Hippocampal formation (tissue), 2 donors: ENCODE results near the gene SLFN11.
A peak's percentile ranks its signal among the peaks of the same experiment; 100 is the strongest.
"Not testable (repeated sequence)": the region's sequence is repeated elsewhere in the genome, so short reads cannot be mapped to it uniquely, and the experiment has no call there.

Source experiments
- DNase-seq, 2 donors: peaks; one replicate each; lab custom pipeline; 2025; lab: John Stamatoyannopoulos, UW

Gene SLFN11, protein sequence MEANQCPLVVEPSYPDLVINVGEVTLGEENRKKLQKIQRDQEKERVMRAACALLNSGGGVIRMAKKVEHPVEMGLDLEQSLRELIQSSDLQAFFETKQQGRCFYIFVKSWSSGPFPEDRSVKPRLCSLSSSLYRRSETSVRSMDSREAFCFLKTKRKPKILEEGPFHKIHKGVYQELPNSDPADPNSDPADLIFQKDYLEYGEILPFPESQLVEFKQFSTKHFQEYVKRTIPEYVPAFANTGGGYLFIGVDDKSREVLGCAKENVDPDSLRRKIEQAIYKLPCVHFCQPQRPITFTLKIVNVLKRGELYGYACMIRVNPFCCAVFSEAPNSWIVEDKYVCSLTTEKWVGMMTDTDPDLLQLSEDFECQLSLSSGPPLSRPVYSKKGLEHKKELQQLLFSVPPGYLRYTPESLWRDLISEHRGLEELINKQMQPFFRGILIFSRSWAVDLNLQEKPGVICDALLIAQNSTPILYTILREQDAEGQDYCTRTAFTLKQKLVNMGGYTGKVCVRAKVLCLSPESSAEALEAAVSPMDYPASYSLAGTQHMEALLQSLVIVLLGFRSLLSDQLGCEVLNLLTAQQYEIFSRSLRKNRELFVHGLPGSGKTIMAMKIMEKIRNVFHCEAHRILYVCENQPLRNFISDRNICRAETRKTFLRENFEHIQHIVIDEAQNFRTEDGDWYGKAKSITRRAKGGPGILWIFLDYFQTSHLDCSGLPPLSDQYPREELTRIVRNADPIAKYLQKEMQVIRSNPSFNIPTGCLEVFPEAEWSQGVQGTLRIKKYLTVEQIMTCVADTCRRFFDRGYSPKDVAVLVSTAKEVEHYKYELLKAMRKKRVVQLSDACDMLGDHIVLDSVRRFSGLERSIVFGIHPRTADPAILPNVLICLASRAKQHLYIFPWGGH

DNA sequence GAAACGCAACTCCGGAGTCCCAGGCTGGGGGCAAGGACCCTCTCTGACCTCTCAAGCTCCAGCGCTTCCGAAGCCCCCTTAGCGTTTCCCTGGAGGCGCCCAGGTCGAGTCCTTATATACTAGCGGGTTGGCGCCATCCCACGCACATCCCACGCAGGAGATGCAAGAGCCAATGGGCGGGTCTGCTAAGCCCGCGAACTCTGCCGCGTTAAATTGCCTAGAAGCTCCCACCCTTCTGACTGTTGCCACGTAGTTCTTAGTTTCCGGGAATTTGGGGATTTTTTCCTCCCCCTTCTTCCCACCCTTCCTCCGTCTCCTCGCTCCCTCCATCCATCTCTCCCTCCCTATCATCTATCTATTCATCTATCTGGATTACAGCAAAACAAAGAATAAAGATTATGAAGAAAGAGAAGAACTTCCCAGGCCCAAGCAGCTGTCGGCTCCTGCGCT, at the start of gene SLFN11:
Gene SLFN11 (minus strand): TSS at position 88 of the 450 bp plus-strand sequence. CDS start 9,814 bp downstream, outside the sequence.
- DNase-seq, result peak; percentile 12 to 36

DNA sequence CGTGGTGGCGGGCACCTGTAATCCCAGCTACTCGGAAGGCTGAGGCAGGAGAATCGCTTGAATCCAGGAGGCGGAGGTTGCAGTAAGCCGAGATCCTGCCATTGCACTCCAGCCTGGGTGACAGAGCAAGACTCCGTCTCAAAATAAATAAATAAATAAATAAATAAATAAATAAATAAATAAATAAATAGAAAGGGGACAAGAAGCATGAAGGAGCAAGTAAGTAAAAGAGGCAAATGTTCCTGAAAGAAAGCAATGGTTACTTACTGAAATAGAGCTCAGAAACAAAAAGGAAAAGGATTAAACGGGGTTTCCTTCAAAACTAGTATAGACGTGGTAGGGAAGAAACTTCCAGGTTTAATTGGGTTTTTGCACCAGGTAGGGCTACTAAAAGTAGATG, 47.6 kb upstream of the SLFN11 start:
- not testable (repeated sequence) for DNase-seq

DNA sequence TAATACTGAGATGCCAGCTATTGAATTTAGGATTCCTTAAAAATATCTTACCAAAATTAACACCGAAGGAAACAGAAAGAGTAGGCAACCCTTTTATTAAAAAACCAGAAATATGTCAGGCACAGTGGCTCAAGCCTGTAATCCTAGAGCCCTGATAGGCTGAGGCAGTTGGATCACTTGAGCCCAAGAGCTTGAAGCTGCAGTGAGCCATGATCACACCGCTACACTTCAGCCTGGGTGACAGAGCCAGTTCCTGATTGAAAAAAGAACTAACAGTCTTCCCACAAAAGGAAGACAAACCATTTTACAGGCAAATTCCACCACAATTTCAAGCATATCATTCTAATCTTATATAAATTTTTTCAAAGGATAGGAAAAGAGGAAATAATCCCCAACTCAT, 43.2 kb upstream of the SLFN11 start:
- DNase-seq, result no peak

DNA sequence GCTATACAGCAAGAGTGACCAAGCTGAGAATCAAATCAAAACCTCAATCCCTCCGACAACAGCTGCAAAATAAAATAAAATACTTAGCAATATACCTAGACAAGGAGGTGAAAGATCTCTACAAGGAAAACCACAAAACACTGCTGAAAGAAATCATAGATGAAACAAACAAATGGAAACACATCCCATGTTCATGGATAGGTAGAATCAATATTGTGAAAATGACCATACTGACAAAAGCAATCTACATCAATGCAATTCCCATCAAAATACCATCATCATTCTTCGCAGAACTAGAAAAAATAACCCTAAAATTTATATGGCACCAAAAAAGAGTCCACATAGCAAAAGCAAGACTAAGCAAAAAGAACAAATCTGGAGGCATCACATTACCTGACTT, 41.3 kb upstream of the SLFN11 start:
- DNase-seq, result not testable (repeated sequence)

DNA sequence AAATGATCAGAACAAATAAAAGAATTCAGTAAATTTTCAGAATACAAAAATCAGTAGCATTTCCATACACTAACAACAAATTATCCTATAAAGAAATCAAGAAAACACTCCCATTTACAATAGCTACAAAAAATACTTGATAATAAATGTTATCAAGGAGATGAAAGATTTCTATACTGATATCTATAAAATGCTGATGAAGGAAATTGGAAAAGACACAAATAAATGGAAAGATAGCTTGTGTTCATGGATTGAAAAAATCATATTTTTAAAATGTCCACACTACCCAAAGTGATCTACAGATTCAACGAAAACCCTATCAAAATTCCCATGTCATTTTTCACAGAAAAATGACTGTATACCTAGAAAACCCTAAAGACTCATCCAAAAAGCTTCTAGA, 40.8 kb upstream of the SLFN11 start:
- DNase-seq, result no peak

DNA sequence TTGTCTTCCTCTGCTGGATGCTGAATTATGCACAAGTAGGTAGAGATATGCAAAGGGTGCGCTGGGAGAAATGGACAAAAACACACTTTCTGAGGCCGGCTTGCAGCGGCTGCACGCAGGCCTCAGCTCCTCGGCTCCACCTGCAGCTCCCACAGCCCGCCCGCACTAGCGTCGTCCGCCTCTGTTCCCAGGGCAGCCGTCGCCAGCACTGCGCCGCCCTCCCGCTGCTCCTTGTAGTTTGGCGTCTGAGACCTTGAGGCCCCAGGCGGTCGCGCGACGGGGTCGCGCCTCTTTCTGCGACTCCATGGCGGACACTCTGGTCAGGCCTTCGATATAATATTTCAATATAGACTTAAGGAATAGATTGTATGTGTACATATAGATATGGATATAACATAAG, 34.1 kb upstream of the SLFN11 start:
- DNase-seq, result no peak

DNA sequence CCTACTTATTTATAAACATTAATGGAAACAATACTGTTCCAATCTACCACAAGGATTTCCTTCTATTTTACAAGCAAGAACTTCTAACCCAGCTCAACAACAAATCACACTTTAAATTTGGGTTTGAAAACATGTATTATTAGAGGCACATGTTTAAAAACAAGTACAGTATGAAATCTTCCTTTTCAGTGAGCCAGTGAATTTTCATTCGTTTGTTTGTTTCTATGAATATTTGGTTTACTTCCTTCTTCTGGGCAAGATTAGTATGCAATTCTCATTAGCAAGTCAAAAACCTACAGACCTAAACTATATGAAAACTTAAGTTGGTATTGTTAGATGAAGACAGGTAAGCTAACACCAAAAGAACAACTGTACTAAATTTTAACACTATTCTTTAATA, 33.1 kb upstream of the SLFN11 start:
- no peak for DNase-seq

DNA sequence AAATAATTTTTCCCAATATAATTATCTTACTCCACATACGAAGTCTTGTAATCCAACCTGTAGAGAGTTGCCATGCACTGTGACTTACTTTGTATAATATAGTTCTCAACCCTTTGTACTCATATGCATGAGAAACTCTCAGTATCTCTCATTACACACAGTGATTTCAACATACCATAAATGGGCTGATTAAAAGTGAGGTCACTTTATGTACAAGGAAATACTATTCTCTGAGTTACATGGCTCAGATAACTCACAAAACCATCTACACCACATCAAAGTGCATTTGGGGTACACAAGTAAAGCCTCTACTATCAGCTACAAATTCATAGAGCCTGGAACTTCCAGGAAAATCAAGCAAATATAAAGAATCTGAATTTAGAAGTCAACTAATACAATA, 30.9 kb upstream of the SLFN11 start:
- no peak for DNase-seq

DNA sequence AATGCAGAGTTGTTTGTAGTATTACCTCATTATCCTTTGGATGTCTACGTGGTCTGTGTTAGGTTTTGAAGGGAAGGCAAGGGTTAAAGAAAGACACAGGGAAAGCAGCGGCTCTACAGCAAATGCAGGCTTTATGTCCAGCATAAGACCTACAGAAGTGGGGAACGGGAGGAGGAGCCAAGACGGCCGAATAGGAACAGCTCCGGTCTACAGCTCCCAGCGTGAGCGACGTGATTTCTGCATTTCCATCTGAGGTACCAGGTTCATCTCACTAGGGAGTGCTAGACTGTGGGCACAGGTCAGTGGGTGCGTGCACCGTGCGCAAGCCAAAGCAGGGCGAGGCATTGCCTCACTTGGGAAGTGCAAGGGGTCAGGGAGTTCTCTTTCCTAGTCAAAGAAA, 20.4 kb upstream of the SLFN11 start:
- not testable (repeated sequence) for DNase-seq

DNA sequence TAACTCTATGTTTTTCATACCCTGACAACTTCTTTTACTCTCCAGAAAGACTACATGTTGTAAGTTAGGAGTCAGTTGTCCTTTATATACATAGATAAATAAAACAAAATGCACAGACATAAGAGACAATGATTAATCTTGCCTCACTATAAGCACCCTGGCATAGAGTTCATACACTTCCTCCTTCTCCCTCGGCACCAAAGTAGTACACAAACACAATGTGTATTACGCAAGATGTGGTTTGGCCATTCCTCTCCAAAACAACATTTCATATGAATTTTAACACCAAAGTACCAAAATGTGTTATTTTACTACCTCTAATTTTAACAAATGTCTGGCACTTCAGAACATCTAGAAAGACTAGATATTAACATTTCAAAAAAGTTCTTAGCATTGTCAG, 17.2 kb upstream of the SLFN11 start:
- no peak for DNase-seq

DNA sequence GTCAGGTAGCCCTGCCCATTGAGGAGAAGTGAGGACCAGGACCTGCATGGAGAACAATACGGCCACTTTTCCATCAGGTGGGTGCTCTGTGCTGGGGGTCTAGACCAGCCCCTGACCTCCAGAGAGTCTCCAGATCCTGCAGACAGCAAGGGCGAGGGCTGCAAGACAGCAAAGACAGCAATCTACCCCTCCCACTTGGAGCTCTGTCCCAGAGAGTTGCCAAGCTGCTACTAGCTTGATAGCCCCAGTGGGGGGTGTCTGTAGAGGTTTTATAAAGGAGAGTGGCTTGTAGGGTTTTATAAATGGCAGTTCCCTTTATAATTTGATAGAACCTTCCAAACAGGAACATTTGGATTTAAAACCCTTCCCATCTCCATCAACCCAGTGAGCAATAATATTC, 16.7 kb upstream of the SLFN11 start:
- no peak for DNase-seq

DNA sequence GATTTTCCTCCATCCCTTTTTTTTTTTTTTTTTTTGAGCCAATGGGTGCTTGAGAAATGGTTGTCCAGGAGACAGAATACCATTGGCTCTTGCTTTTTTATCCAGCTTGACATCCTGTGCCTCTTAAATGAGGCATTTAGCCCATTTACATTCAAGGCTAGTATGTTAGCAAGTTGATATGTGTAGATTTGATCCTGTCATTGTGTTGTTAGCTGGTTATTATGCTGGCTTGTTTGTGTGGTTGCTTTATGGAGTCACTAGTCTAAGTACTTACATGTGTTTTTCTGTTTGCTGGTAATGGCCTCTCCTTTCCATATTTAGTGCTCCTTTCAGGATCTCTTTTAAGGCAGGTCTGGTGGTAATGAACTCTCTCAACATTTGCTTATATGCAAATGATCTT, 14.1 kb upstream of the SLFN11 start:
- no peak for DNase-seq

DNA sequence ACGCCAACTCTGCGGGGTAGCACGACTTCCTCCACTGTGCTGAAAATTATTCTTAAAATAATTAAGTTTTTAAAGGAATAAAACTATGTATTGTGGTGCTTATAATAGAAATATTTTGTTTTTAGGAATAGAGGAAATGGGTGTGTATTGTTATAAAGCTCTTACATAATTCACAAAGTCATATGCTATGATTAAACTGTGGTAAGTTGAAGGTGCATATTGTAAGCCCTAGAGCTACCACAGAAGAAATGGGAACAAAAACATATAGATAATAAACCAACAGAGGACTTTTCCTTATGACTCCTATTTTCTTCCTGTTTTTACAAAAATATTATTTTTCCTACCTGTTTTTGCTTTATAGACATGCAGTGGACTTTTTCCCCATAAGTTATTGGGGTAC, 4.3 kb upstream of the SLFN11 start:
- DNase-seq, result no peak

DNA sequence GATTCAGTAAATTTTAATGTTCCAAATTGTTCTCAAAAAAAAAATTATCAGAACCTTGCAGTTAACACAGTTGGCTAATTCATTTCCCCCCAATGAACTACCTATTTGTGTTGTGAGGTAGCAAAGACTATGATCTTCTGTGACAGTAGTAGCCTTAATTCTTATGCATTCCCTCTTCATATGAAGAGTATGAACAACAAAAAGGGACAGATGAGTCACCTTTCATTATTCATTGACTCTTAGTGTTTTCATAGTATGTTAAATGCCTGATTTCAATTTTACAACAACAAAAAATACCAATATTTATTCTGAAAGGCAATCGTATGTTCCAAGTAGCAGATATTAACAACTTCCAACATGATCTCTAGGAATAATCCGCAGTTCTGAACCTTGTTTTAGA, 3.6 kb upstream of the SLFN11 start:
- DNase-seq, result no peak

DNA sequence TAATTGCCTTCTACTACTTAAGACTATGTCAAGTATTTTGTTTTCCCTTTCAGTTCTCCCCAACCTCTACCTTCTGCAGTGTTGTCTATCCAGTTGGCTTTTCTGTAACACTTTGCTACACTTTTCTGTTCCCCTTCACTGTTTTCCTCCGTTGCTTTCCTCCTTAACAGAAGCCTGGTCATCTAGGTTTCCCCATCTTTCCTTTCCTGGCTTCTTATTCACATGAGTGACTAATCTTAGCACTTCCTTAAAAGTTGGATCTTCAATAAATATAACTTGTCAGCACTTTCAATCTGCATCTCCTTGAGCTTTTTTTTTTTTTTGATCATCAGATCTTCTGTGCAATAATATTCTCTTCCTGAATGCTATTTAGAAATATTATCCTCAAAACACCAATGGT, 2.8 kb upstream of the SLFN11 start:
- no peak for DNase-seq

DNA sequence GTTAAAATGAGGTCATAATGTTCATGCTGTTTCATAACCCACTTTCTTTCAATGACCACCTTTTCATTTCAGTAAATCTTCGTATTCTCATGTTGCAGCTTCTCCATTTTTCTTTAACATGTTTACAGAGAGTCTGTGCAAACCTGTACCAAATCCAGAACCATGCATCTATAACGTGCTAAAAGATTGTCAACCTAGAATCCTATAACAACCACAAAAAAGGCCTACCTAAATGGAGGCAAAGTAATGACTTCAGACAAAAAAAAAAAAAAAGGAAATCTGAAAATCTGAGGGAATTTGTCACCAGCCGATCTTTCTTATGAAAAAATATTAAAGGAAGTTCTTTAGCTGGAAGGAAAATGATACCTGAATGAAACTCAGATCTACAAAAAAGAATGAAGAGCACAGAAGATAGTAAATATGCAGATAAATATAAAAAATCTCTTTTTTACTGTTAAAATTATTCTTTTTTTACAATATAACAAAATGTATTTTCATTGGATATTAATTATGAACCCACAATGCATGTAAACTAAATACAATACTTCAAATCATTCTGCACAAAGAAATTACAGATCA, 1.4 kb upstream of the SLFN11 start:
- no peak for DNase-seq

DNA sequence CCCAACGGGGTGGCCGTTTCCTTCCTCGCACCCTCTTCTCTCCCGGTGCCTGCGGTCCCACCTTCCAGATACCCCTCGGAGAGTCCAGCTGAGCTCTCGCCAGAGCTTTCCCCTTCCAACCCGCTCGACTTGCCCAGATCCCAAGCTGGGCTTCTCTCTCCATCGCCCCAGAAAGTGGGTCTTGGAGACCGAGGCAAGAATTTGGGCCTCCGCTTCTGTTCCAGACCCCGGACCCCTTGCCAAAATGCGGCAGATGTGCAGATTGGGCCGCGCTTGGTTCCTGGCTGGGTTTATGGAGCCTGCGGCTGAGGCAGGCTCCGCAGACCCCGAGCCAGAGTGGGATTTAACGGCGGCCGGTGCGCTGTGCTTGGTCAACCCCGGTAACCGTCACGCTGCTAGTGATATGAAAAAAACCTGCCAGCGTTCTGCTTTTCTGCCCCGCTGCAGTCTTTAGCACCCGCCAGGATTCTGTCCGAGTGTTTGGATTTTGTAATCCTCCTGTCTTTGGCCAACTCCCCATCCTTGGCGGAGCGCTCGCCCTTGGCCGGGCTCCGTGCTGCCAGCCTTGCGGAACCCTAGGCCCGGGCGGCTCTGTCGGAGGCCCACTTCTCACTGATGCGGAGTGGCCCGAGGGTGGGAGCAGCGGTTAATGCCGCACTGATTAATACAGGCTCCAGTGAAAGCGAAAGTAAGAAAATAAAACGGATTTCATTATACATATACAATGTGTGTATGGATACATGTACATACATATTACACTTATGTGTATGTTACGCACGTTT, 754 bp upstream of the SLFN11 start:
- peak in 1 of 2 donors; percentile 8 for DNase-seq

DNA sequence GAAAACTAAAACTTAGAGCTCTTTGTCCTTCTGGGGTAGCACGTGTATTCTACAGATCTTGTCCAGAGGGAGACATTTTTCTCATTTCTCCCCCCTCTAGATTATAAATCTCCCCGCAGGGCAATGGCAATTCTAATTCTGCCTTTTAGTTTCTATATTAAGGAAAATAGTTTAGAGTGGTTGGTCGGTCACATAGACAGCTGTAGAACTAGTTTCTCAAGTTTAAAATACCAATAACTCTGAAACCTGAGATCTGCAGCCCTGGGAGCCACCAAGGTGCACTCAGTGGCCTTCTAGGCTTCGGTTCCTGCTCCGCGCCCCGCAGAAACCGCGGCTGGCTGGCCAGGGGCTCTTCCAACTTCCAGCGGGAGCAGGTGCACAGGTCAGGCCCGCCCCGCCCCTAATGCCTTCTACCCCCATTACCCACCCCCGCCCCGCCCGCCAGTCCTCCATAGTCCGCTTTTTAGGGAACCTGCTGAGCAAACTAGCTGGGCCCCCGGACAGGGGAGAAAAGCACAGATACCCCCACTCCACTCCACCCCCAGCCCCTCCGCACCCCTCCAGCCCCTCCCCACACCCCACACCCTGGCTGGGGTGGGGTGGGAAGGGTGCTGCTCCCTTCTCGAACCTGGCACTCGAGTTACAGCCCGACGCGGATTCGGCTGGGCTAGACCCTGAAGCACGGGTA, 431 bp downstream of the SLFN11 start:
- DNase-seq, result no peak

DNA sequence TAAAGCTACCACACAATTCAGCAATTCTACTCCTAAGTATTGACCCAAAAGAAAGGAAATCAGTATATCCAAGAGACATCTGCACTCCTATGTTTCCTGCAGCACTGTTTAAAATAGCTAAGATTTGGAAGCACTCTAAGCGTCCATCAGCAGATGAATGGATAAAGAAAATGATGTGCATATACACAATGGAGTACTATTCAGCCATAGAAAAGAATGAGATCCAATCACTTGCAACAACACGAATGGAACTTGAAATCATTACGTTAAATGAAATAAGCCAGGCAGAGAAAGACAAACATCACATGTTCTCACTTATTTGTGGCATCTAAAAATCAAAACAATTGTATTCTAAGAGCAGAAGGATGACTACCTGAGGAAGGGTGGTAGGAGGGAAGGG, 1.5 kb downstream of the SLFN11 start:
- no peak for DNase-seq

DNA sequence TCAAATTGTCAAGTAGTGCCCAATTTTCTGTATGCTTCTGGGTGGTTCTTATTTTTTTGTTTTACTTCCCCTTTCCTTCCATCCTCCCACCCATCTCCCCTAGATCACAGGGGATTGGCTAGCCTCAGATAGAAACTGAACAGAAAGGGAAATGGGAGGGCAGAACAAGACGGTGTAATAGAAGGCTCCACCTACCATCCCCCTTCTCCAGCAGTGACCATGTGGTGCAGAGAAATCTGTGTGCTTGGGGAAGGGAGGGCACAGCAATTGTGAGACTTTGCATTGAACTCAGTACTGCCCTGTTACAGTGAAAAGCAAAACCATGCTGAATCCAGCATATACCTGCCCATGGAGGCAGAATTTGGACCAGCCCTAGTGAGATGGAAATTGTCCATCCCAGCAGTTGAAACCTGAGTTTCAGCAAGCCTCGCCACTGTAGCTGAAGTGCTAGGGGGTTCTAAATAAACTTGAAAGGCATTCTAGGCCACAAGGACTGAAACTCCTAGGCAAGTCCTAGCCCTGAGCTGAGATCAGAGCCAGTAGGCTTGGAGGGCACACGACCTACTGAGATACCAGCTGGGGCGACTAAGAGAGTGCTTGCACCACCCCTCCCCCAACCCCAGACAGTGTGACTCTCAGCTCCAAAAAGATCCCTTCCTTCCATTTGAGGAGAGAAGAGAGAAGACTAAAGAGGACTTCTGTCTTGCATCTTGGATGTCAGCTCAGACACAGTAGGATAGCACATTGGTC, 5.2 kb downstream of the SLFN11 start:
- DNase-seq, result peak in 1 of 2 donors; percentile 10
